SHP77 treated with DMSO at 0.1 percent for 48 hours (cell line): ENCODE data around the gene CNDP2.

Experiments used
- DNase-seq: peaks from one replicate; lab custom pipeline; 2025; lab: John Stamatoyannopoulos, UW

The CNDP2 gene

GRCh38 chr18:74570266-74570665 lies 74.1 kb downstream of the CNDP2 start:
- no peak for DNase-seq

- no peak for DNase-seq
Measured at GRCh38 chr18:74571895-74572680, 75.9 kb downstream of the CNDP2 start.

- DNase-seq, result no peak
Measured at GRCh38 chr18:74573053-74573452, 76.9 kb downstream of the CNDP2 start.
